GM23338 (cell line): ENCODE data around the gene NKX2-4. TPM values are rescaled to one million over a fixed set of nuclear protein-coding genes. Genes with fewer than 3 reads are reported as not detected.

Experiments used
- ATAC-seq: fragments of 200-7000 bp; cut with Tn5 transposase; 3 replicates; pipeline ENCODE4 v1.9.1; 2020
- DNase-seq: peaks from one replicate; pipeline ENCODE4 v3.0.0-alpha.2; 2015; ENCODE audit warnings: low spot score
- H2AFZ ChIP-seq: fragments of 200-600 bp; sonication (generic); 2 replicates; pipeline ENCODE4 v1.8.0; 2016; ENCODE audit warnings: antibody characterized with exemption, mild to moderate bottlenecking, moderate library complexity
- H3F3A ChIP-seq: fragments of 200-600 bp; sonication (generic); replicated peaks from 2 replicates; pipeline ENCODE4 v1.8.0; 2017; ENCODE audit warnings: antibody characterized with exemption, mixed run types, low read depth
- H3K27ac ChIP-seq: fragments of 200-600 bp; sonication (generic); 2 replicates; pipeline ENCODE4 v1.6.1; 2016; ENCODE audit warnings: low read depth
- H3K27me3 ChIP-seq: fragments of 200-600 bp; sonication (generic); 2 replicates; pipeline ENCODE4 v1.8.0; 2016; ENCODE audit warnings: mild to moderate bottlenecking, mixed run types, moderate library complexity; ENCODE audit not compliant: insufficient read depth
- H3K36me3 ChIP-seq: fragments of 200-600 bp; sonication (generic); 2 replicates; pipeline ENCODE4 v1.8.0; 2016; ENCODE audit warnings: mild to moderate bottlenecking; ENCODE audit not compliant: insufficient read depth
- H3K4me1 ChIP-seq: fragments of 200-600 bp; sonication (generic); 2 replicates; pipeline ENCODE4 v1.8.0; 2016; ENCODE audit warnings: mild to moderate bottlenecking, moderate library complexity; ENCODE audit not compliant: insufficient read depth
- H3K4me2 ChIP-seq: fragments of 200-600 bp; sonication (generic); 2 replicates; pipeline ENCODE4 v1.7.1; 2017; ENCODE audit warnings: mixed run types
- H3K4me3 ChIP-seq: fragments of 200-600 bp; sonication (generic); 2 replicates; pipeline ENCODE4 v1.6.1; 2016; ENCODE audit warnings: mixed run types
- H3K79me2 ChIP-seq: fragments of 200-600 bp; sonication (generic); replicated peaks from 2 replicates; pipeline ENCODE4 v1.8.0; 2017; ENCODE audit warnings: mild to moderate bottlenecking; ENCODE audit not compliant: insufficient read depth
- H3K9me2 ChIP-seq: fragments of 200-600 bp; sonication (generic); 2 replicates; pipeline ENCODE4 v1.8.0; 2017; ENCODE audit not compliant: insufficient read depth
- H4K20me1 ChIP-seq: fragments of 200-600 bp; sonication (generic); replicated peaks from 2 replicates; pipeline ENCODE4 v1.8.0; 2017; ENCODE audit warnings: mild to moderate bottlenecking; ENCODE audit not compliant: insufficient read depth
- H3K27ac Mint-ChIP-seq: 2 replicates; pipeline ENCODE4 v1.8.0; 2020; ENCODE audit warnings: inconsistent platforms, mild to moderate bottlenecking, moderate library complexity, mixed read lengths
- H3K27me3 Mint-ChIP-seq: 3 replicates; pipeline ENCODE4 v1.8.0; 2022; ENCODE audit warnings: low read depth, mild to moderate bottlenecking, moderate library complexity, mixed read lengths, inconsistent platforms; ENCODE audit not compliant: insufficient read depth, poor library complexity
- H3K36me3 Mint-ChIP-seq: 3 replicates; pipeline ENCODE4 v1.8.0; 2021; ENCODE audit warnings: low read depth, mild to moderate bottlenecking, inconsistent platforms, moderate library complexity, mixed read lengths
- H3K4me1 Mint-ChIP-seq: 3 replicates; pipeline ENCODE4 v1.8.0; 2020; ENCODE audit warnings: mild to moderate bottlenecking, inconsistent platforms, mixed read lengths
- H3K4me3 Mint-ChIP-seq: 3 replicates; pipeline ENCODE4 v1.8.0; 2021; ENCODE audit warnings: moderate library complexity, mild to moderate bottlenecking, inconsistent platforms, mixed read lengths
- H3K9me3 Mint-ChIP-seq: 3 replicates; pipeline ENCODE4 v1.8.0; 2020; ENCODE audit warnings: moderate library complexity, mild to moderate bottlenecking, inconsistent platforms, mixed read lengths
- CREB1 ChIP-seq: fragments of 250-450 bp; sonication (Bioruptor Pico); IDR thresholded peaks from 2 replicates; pipeline ENCODE4 v1.5.0; 2020; ENCODE audit warnings: low read depth, mild to moderate bottlenecking, moderate library complexity
- CTCF ChIP-seq, 2 experiments: fragments of 200-600 bp in 1 of 2; sonication (generic) in 1 of 2; conservative IDR thresholded peaks; 2 replicates each; pipeline versions ENCODE4 v1.5.1 to v1.6.1; 2016 to 2017; ENCODE audit warnings: antibody characterized with exemption in 2 of 2, low read depth in 2 of 2, mild to moderate bottlenecking in 2 of 2, moderate library complexity in 1 of 2
- ETS1 ChIP-seq: IDR thresholded peaks from 2 replicates; pipeline ENCODE4 v1.6.1; 2016; ENCODE audit warnings: antibody characterized with exemption
- EZH2 ChIP-seq: fragments of 200-600 bp; sonication (generic); IDR thresholded peaks from one replicate; pipeline ENCODE4 v1.8.0; 2017; ENCODE audit warnings: antibody characterized with exemption, mild to moderate bottlenecking, low read depth; ENCODE audit not compliant: unreplicated experiment
- EZH2phosphoT487 ChIP-seq: fragments of 200-600 bp; sonication (generic); IDR thresholded peaks from one replicate; pipeline ENCODE4 v1.8.1; 2018; ENCODE audit warnings: antibody characterized with exemption; ENCODE audit not compliant: unreplicated experiment
- JUNB ChIP-seq: IDR thresholded peaks from one replicate; pipeline ENCODE4 v1.6.1; 2016; ENCODE audit warnings: antibody characterized with exemption; ENCODE audit not compliant: unreplicated experiment
- NANOG ChIP-seq: IDR thresholded peaks from 2 replicates; pipeline ENCODE4 v1.6.1; 2016; ENCODE audit warnings: antibody characterized with exemption, borderline replicate concordance
- POLR2AphosphoS5 ChIP-seq: IDR thresholded peaks from 2 replicates; pipeline ENCODE4 v1.6.1; 2016; ENCODE audit warnings: antibody characterized with exemption, low read depth
- REST ChIP-seq: IDR thresholded peaks from one replicate; pipeline ENCODE4 v1.6.1; 2018; ENCODE audit warnings: antibody characterized with exemption; ENCODE audit not compliant: unreplicated experiment
- STAT1 ChIP-seq: IDR thresholded peaks from one replicate; pipeline ENCODE4 v1.6.1; 2016; ENCODE audit warnings: antibody characterized with exemption; ENCODE audit not compliant: unreplicated experiment
- ZNF114 ChIP-seq: fragments of 250-450 bp; sonication (Bioruptor Pico); IDR thresholded peaks from 2 replicates; pipeline ENCODE4 v1.5.0; 2020; ENCODE audit warnings: mild to moderate bottlenecking, moderate library complexity
- ZNF331 ChIP-seq: fragments of 250-450 bp; sonication (Bioruptor Pico); IDR thresholded peaks from 2 replicates; pipeline ENCODE4 v1.5.0; 2020; ENCODE audit warnings: low read depth, mild to moderate bottlenecking, moderate library complexity
- ZNF462 ChIP-seq: fragments of 250-450 bp; sonication (Bioruptor Pico); IDR thresholded peaks from 2 replicates; pipeline ENCODE4 v1.5.0; 2020; ENCODE audit warnings: mild to moderate bottlenecking, moderate library complexity
- polyA plus RNA-seq: library from polyadenylated mRNA; unstranded; fragments of >200 nt; fragmentation: Nextera tagmentation; extraction: Ambion mirVana; gene quantifications from 2 replicates; pipeline ENCODE4 v1.2.1, GENCODE V29; 2016
- total RNA-seq: library from RNA; depleted of rRNA; stranded (reverse); fragments of >200 nt; shearing (Covaris generic); gene quantifications from 2 replicates; pipeline ENCODE4 v1.2.3, GENCODE V29; 2014

The NKX2-4 gene
- total and polyA plus RNA-seq, 2 experiments from 2014 or later: 0.61 to 2.1 TPM

GRCh38 chr20:21387528-21387927, 9.8 kb downstream of the NKX2-4 start:
- DNase-seq (no peak), ATAC-seq (no peak)
- no peaks in the 10 kb centered on the region for H3K9me3 Mint-ChIP-seq
- Histone ChIP-seq H3K79me2 (no peaks in the 10 kb centered on the region), H3K27ac (no peak overlapping the region), H3K4me3 (no peak overlapping the region), H3K36me3 (peaks cover 4% of the 10 kb centered on the region), H3K9me2 (no peaks in the 10 kb centered on the region), H4K20me1 (peaks cover 15% of the 10 kb centered on the region), H3K4me1 (peaks cover 21% of the 10 kb centered on the region), H2AFZ (no peak overlapping the region), H3K4me2 (no peak overlapping the region), H3F3A (0 out of 2 replicates have a peak, but pooled peaks cover 4% of the 10 kb centered on the region), H3K27me3 (peaks cover 30% of the 10 kb centered on the region)
- no peak overlapping the region for H3K4me3 Mint-ChIP-seq
- H3K36me3 Mint-ChIP-seq: peaks cover 26% of the 10 kb centered on the region; the same call in 2 of the 3 replicates
- H3K4me1 Mint-ChIP-seq: peaks cover 12% of the 10 kb centered on the region; the same call in 2 of the 3 replicates
- peaks cover 16% of the 10 kb centered on the region for H3K27me3 Mint-ChIP-seq
- no peak overlapping the region for H3K27ac Mint-ChIP-seq
- TF ChIP-seq CTCF (conservative IDR thresholded peaks at IDR 0.05; ENCODE audit: low read depth in 2 of 2) (no peak), ETS1 (no peak), POLR2AphosphoS5 (no peak), EZH2 (no peak), JUNB (no peak), STAT1 (no peak), REST (no peak), ZNF331 (CRISPR knock-in tag) (no peak), ZNF462 (no peak), ZNF114 (CRISPR knock-in tag) (no peak), EZH2phosphoT487 (no peak), CREB1 (CRISPR knock-in tag) (no peak), NANOG (no peak)
